ENCODE data around the gene GANAB. TPM values are rescaled to one million over a fixed set of nuclear protein-coding genes. Genes with fewer than 3 reads are reported as not detected.
A peak's percentile ranks its signal among the peaks of the same experiment; 100 is the strongest.

Gene GANAB
- total RNA-seq, 4 donors from 2014 or later = 158 to 297 (median 201) TPM

DNA sequence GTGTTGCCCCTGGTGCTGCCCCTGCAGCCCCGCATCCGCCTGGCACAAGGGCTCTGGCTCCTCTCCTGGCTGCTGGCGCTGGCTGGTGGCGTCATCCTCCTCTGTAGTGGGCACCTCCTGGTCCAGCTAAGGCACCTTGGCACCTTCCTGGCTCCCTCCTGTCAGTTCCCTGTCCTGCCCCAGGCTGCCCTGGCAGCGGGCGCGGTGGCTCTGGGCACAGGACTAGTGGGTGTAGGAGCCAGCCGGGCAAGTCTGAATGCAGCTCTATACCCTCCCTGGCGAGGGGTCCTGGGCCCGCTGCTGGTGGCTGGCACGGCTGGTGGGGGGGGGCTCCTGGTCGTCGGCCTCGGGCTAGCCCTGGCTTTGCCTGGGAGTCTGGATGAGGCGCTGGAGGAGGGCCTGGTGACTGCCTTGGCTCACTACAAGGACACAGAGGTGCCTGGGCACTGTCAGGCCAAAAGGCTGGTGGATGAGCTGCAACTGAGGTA is 33.1 kb downstream of the GANAB start:
- WGBS, 2 donors = 39% methylated on average over 3 of the region's 15 CpGs; no CpG with 5 or more reads in 1 of the 2 donors
- no peak for DNase-seq
- Histone ChIP-seq H3K27ac (peak overlapping the region; percentile 36 to 95 (median 87)), H3K36me3 (peaks cover 2 to 8% of the 10 kb centered on the region in 2 donors), H3K9me3 (no peaks in the 10 kb centered on the region), H3K4me3 (replicated peaks in 1 of 3) (no peak overlapping the region), H3K4me1 (peaks cover 10 to 21% of the 10 kb centered on the region in 2 donors), H3K27me3 (no peaks in the 10 kb centered on the region)
- TF ChIP-seq POLR2A (IDR thresholded peaks at IDR 0.05) = no peak
- TF ChIP-seq, protein P1, sequence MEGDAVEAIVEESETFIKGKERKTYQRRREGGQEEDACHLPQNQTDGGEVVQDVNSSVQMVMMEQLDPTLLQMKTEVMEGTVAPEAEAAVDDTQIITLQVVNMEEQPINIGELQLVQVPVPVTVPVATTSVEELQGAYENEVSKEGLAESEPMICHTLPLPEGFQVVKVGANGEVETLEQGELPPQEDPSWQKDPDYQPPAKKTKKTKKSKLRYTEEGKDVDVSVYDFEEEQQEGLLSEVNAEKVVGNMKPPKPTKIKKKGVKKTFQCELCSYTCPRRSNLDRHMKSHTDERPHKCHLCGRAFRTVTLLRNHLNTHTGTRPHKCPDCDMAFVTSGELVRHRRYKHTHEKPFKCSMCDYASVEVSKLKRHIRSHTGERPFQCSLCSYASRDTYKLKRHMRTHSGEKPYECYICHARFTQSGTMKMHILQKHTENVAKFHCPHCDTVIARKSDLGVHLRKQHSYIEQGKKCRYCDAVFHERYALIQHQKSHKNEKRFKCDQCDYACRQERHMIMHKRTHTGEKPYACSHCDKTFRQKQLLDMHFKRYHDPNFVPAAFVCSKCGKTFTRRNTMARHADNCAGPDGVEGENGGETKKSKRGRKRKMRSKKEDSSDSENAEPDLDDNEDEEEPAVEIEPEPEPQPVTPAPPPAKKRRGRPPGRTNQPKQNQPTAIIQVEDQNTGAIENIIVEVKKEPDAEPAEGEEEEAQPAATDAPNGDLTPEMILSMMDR (IDR thresholded peaks at IDR 0.05) = no peak
- intact Hi-C loops (cut with DNase I) = no loop called here

DNA sequence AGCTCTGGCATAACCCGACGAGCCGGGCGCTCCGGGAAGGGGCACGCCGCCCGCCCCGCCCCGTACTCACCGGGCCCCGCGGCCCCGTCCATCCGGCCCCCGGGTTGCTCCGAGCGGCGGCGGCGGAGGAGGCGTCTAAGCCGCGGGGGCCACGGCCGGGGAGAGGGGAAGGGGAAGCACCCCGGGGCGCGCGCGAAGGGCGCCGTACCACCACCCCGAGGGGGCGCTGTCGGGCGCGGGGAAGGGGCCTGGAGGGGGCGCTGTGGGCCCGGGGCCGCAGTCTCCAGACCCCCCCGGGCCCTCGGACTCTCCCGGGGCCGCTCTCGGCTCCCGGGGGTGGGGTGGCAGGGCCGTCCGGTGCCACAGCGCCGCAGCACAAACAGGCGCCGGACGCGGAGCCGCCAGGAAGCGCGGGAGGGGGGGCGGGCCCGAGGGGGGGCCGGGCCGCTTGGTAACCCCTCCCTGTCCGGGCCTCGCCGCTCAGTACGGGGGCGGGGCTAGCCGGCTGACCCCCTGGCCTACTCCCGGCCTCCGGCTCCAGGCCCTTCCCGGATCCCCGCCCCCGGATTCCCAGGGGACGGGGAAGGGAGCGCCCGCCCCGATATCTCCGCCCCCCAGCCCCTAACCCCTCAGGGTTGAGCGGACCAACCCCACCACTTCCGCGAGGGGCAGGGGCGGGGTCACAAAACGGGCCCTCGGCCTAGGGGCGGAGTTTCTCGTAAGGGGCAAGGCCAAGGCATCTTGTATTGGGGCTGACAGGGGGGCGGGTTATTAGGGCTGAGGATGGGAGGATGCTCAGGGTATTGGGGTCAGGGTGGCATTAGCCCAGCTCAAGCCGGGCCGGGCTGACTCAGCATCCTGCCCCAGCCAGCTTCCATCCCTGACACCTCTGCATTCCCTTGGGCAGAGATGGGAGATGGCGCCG is 33.8 kb downstream of the GANAB start, which contains the start of the genes EML3 and ROM1:
EML3 (minus strand) TSS at position 410 of the 925 bp plus-strand sequence; CDS start at position 92, 318 bp downstream.
ROM1 (plus strand) TSS at position 892 of the 925 bp plus-strand sequence; CDS start at position 917, 25 bp downstream.
- DNase-seq = peak; percentile 88 to 91
- TF ChIP-seq POLR2A (IDR thresholded peaks at IDR 0.05) = no peak
- TF ChIP-seq, protein P1 (IDR thresholded peaks at IDR 0.05) = peak; percentile 22 to 96 (median 89)
- Histone ChIP-seq H3K36me3 (peaks cover 4 to 8% of the 10 kb centered on the region in 2 donors), H3K27me3 (no peaks in the 10 kb centered on the region), H3K4me3 (replicated peaks in 1 of 3) (peak within 1 kb of the TSS; percentile 13 to 65 (median 55)), H3K4me1 (peaks cover 10 to 21% of the 10 kb centered on the region in 2 donors), H3K27ac (peak within 1 kb of the TSS; percentile 87 to 96 (median 95)), H3K9me3 (no peaks in the 10 kb centered on the region)
- WGBS, 2 donors = 0 to 9% methylated on average over 1 to 23 of the region's 91 CpGs
- intact Hi-C loops (cut with DNase I) = no loop called here

DNA sequence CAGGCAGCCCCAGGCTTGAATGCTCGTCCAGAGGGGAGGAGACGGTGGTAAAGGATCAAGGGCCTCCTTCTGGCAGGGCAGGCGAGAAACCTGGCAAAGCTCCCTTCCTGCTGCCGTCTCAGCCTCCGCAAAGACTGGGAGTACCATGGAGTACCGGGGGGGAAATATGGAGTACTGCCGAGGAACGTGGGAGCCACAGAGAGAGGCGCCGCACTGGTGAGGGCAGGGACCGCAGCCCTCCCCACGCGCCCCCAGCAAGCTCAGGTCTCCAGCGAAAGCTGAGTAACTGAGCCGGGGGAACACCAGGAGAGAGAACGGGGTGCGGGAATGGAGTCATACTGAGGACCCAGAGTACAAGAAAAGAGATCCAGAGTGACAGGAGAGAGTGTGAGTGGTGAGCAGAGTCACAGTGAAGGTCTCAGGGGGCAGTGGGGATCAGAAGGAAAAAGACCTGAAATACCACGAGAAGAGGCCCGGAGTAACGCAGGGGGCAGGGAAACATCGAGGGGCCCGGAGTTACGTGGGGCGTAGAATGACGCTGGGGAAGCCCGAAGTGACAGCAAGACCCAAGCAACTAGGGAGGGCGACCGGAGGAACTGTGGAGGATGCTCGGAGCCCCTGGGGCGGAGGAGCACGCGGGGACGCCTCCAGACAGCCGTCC is 34.6 kb downstream of the GANAB start:
- Histone ChIP-seq H3K9me3 (no peaks in the 10 kb centered on the region), H3K27ac (peak overlapping the region; percentile 87 to 96 (median 95)), H3K4me1 (peaks cover 10 to 21% of the 10 kb centered on the region in 2 donors), H3K36me3 (peaks cover 1 to 4% of the 10 kb centered on the region in 2 donors), H3K27me3 (no peaks in the 10 kb centered on the region), H3K4me3 (replicated peaks in 1 of 3) (peak overlapping the region; percentile 13 to 65 (median 55))
- WGBS, 2 donors = 0 to 1% methylated on average over 27 to 34 of the region's 34 CpGs
- intact Hi-C loops (cut with DNase I) = no loop called here
- peak; percentile 67 to 72 for DNase-seq
- TF ChIP-seq, protein P1 (IDR thresholded peaks at IDR 0.05) = no peak
- TF ChIP-seq POLR2A (IDR thresholded peaks at IDR 0.05) = no peak

DNA sequence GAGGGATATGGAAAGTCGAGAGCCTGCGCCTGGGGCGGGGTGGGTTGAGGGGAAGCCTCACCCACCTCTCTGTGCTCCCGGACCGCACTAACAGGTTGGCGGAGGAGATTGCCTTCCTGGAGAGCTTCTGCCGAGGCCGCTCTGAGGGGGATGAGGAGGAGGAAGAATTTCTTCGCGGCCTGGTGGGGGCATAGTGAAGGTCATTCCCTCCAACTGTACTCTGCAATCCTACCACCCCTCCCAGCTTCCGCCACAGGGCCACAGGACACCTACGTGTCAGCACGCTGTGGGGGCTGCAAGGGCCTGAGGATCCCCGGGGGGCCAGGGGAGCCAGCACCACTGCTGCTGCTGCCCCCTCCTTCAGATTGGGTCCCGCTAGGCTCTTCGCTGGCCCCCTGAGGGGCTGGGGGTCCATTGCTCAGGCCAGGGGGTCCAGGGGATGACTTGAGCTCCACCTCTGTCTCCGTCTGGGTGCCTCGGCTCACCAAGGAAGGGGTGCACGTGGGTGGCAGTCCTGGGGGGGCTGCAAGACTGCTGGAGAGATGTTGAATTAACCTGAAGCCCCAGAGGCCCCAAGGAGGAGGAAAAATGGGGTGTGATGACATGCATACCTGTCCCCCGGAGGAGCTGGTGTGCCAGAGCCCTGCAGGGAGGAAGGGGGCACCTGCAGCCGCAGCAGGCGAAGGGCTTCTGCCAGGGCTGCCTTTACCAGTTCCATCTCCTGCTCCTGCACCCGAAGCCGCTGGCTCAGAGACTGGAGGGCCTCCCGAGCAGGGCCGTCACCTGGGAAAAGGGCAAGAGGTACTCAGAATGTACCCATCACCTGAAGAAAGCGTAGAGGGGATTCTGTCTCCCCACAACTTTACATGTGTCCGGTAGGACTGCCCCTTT is 35.4 kb downstream of the GANAB start:
- Histone ChIP-seq H3K4me3 (replicated peaks in 1 of 3) (peak overlapping the region in 2 of 3 donors; percentile 13 to 55), H3K36me3 (peaks cover 0 to 4% of the 10 kb centered on the region in 2 donors), H3K4me1 (peaks cover 10 to 21% of the 10 kb centered on the region in 2 donors), H3K9me3 (no peaks in the 10 kb centered on the region), H3K27ac (peak overlapping the region; percentile 87 to 96 (median 95)), H3K27me3 (no peaks in the 10 kb centered on the region)
- TF ChIP-seq, protein P1 (IDR thresholded peaks at IDR 0.05) = no peak
- TF ChIP-seq POLR2A (IDR thresholded peaks at IDR 0.05) = no peak
- WGBS, 2 donors = 63 to 67% methylated on average over 21 to 25 of the region's 28 CpGs
- DNase-seq = no peak
- intact Hi-C loops (cut with DNase I) = no loop called here

Measured in thyroid gland (tissue), 4 donors.